Measurements from ENCODE around the gene RAB28.

Gene RAB28

GRCh38 chr4:13365195-13365594 lies 118.9 kb downstream of the RAB28 start:
- Histone ChIP-seq H3K9me3 (ENCODE audit: control insufficient read depth, low read length) (no peaks in the 10 kb centered on the region), H3K4me3 (ENCODE audit: insufficient read depth, low read depth, low read length, poor library complexity, severe bottlenecking) (no peak overlapping the region), H3K27me3 (replicated peaks; ENCODE audit: control insufficient read depth, insufficient read depth, low read length, poor library complexity, severe bottlenecking) (no peaks in the 10 kb centered on the region), H3K36me3 (ENCODE audit: control insufficient read depth, insufficient read depth, low read length) (peaks cover 9% of the 10 kb centered on the region), H3K4me1 (ENCODE audit: control insufficient read depth, insufficient read depth, low read length, poor library complexity, severe bottlenecking) (no peaks in the 10 kb centered on the region), H3K27ac (ENCODE audit: insufficient read depth, low read length, poor library complexity, severe bottlenecking) (no peak overlapping the region)
- no peak for DNase-seq

GRCh38 chr4:13364653-13365052 lies 119.5 kb downstream of the RAB28 start:
- Histone ChIP-seq H3K36me3 (ENCODE audit: control insufficient read depth, insufficient read depth, low read length) (peaks cover 9% of the 10 kb centered on the region), H3K9me3 (ENCODE audit: control insufficient read depth, low read length) (no peaks in the 10 kb centered on the region), H3K27me3 (replicated peaks; ENCODE audit: control insufficient read depth, insufficient read depth, low read length, poor library complexity, severe bottlenecking) (no peaks in the 10 kb centered on the region), H3K27ac (ENCODE audit: insufficient read depth, low read length, poor library complexity, severe bottlenecking) (no peak overlapping the region), H3K4me1 (ENCODE audit: control insufficient read depth, insufficient read depth, low read length, poor library complexity, severe bottlenecking) (no peaks in the 10 kb centered on the region), H3K4me3 (ENCODE audit: insufficient read depth, low read depth, low read length, poor library complexity, severe bottlenecking) (no peak overlapping the region)
- no peak for DNase-seq

DNA sequence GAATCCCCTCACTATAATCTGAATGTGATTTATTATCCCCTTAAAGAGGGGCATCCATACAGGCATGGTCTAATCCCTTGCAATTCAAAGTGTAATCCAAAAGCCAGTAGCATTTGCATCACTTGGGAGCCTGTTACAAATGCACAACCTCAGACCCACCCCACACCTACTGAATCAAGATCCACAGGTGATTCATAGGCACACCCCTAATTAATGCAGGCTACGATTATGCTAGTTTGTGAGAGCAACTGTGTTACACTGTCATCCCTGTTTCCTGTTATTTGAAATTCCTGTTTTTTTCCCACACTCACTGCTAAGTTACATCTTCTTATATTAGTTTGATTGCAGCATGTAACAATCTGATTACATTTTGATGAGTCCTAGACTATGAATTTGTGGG lies 120.0 kb downstream of the RAB28 start:
- Histone ChIP-seq H3K36me3 (ENCODE audit: control insufficient read depth, insufficient read depth, low read length) (peaks cover 9% of the 10 kb centered on the region), H3K27me3 (replicated peaks; ENCODE audit: control insufficient read depth, insufficient read depth, low read length, poor library complexity, severe bottlenecking) (no peaks in the 10 kb centered on the region), H3K27ac (ENCODE audit: insufficient read depth, low read length, poor library complexity, severe bottlenecking) (no peak overlapping the region), H3K4me3 (ENCODE audit: insufficient read depth, low read depth, low read length, poor library complexity, severe bottlenecking) (no peak overlapping the region), H3K9me3 (ENCODE audit: control insufficient read depth, low read length) (no peaks in the 10 kb centered on the region), H3K4me1 (ENCODE audit: control insufficient read depth, insufficient read depth, low read length, poor library complexity, severe bottlenecking) (no peaks in the 10 kb centered on the region)
- no peak for DNase-seq

DNA sequence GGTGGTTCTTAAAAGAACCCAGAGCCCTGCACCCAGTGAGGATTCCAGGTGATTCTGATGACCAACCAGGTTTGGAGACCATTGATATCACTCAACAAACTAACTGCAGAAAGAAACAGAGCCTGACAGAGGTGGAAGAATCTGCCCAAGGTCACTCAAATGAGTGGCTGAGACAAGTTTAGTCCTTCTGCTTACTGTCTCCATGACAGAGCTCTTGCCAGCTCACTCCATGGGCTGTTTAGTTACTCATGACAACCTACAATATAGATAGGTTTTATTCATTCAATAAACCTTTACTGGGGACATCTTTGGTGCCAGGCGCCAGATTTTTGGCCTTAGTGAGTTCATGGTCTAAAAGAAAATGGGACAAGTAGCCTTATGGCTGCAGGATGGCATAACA lies 124.3 kb downstream of the RAB28 start:
- Histone ChIP-seq H3K4me1 (ENCODE audit: control insufficient read depth, insufficient read depth, low read length, poor library complexity, severe bottlenecking) (no peaks in the 10 kb centered on the region), H3K4me3 (ENCODE audit: insufficient read depth, low read depth, low read length, poor library complexity, severe bottlenecking) (no peak overlapping the region), H3K27ac (ENCODE audit: insufficient read depth, low read length, poor library complexity, severe bottlenecking) (no peak overlapping the region), H3K36me3 (ENCODE audit: control insufficient read depth, insufficient read depth, low read length) (no peaks in the 10 kb centered on the region), H3K9me3 (ENCODE audit: control insufficient read depth, low read length) (no peaks in the 10 kb centered on the region), H3K27me3 (replicated peaks; ENCODE audit: control insufficient read depth, insufficient read depth, low read length, poor library complexity, severe bottlenecking) (no peaks in the 10 kb centered on the region)
- no peak for DNase-seq

GRCh38 chr4:13355111-13355880 lies 128.8 kb downstream of the RAB28 start:
- Histone ChIP-seq H3K27me3 (replicated peaks; ENCODE audit: control insufficient read depth, insufficient read depth, low read length, poor library complexity, severe bottlenecking) (no peaks in the 10 kb centered on the region), H3K4me1 (ENCODE audit: control insufficient read depth, insufficient read depth, low read length, poor library complexity, severe bottlenecking) (no peaks in the 10 kb centered on the region), H3K27ac (ENCODE audit: insufficient read depth, low read length, poor library complexity, severe bottlenecking) (no peak overlapping the region), H3K4me3 (ENCODE audit: insufficient read depth, low read depth, low read length, poor library complexity, severe bottlenecking) (no peak overlapping the region), H3K9me3 (ENCODE audit: control insufficient read depth, low read length) (no peaks in the 10 kb centered on the region), H3K36me3 (ENCODE audit: control insufficient read depth, insufficient read depth, low read length) (no peaks in the 10 kb centered on the region)
- no peak for DNase-seq

GRCh38 chr4:13349096-13349495 lies 135.0 kb downstream of the RAB28 start:
- H3K36me3 ChIP-seq (ENCODE audit: control insufficient read depth, insufficient read depth, low read length) = no peaks in the 10 kb centered on the region
- H3K27me3 ChIP-seq (replicated peaks; ENCODE audit: control insufficient read depth, insufficient read depth, low read length, poor library complexity, severe bottlenecking) = no peaks in the 10 kb centered on the region
- H3K9me3 ChIP-seq (ENCODE audit: control insufficient read depth, low read length) = no peaks in the 10 kb centered on the region
- H3K4me1 ChIP-seq (ENCODE audit: control insufficient read depth, insufficient read depth, low read length, poor library complexity, severe bottlenecking) = no peaks in the 10 kb centered on the region
- no peak for DNase-seq
- H3K4me3 ChIP-seq (ENCODE audit: insufficient read depth, low read depth, low read length, poor library complexity, severe bottlenecking) = no peak overlapping the region
- H3K27ac ChIP-seq (ENCODE audit: insufficient read depth, low read length, poor library complexity, severe bottlenecking) = no peak overlapping the region

DNA sequence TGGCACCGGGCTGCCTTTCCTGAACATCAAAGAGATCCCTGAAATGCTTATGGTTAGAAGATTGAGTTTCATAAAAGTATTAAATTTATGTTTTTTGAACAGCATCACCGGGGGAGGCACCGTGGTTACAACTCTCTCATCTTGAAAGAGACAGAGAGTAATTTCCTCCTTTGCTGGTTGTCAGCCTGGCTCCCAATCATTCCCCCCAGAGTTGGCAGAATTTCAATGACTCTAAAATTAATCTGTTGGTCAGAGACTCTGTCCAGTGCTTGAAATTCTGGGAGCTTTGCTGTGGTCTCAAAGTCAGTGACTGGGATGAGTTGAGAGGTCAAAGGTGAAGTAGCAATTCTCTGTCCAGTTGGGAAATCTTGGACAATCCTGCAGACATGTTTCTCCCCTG lies 135.9 kb downstream of the RAB28 start:
- H3K27me3 ChIP-seq (replicated peaks; ENCODE audit: control insufficient read depth, insufficient read depth, low read length, poor library complexity, severe bottlenecking) = no peaks in the 10 kb centered on the region
- H3K9me3 ChIP-seq (ENCODE audit: control insufficient read depth, low read length) = no peaks in the 10 kb centered on the region
- H3K4me1 ChIP-seq (ENCODE audit: control insufficient read depth, insufficient read depth, low read length, poor library complexity, severe bottlenecking) = no peaks in the 10 kb centered on the region
- H3K36me3 ChIP-seq (ENCODE audit: control insufficient read depth, insufficient read depth, low read length) = no peaks in the 10 kb centered on the region
- no peak overlapping the region for H3K27ac ChIP-seq (ENCODE audit: insufficient read depth, low read length, poor library complexity, severe bottlenecking)
- no peak overlapping the region for H3K4me3 ChIP-seq (ENCODE audit: insufficient read depth, low read depth, low read length, poor library complexity, severe bottlenecking)
- no peak for DNase-seq

- no peak for DNase-seq
- Histone ChIP-seq H3K36me3 (ENCODE audit: control insufficient read depth, insufficient read depth, low read length) (no peaks in the 10 kb centered on the region), H3K9me3 (ENCODE audit: control insufficient read depth, low read length) (no peaks in the 10 kb centered on the region), H3K27me3 (replicated peaks; ENCODE audit: control insufficient read depth, insufficient read depth, low read length, poor library complexity, severe bottlenecking) (no peaks in the 10 kb centered on the region), H3K4me1 (ENCODE audit: control insufficient read depth, insufficient read depth, low read length, poor library complexity, severe bottlenecking) (no peaks in the 10 kb centered on the region), H3K4me3 (ENCODE audit: insufficient read depth, low read depth, low read length, poor library complexity, severe bottlenecking) (no peak overlapping the region), H3K27ac (ENCODE audit: insufficient read depth, low read length, poor library complexity, severe bottlenecking) (no peak overlapping the region)
These were observed 136.5 kb downstream of the RAB28 start for GRCh38 chr4:13347517-13348125.

DNA sequence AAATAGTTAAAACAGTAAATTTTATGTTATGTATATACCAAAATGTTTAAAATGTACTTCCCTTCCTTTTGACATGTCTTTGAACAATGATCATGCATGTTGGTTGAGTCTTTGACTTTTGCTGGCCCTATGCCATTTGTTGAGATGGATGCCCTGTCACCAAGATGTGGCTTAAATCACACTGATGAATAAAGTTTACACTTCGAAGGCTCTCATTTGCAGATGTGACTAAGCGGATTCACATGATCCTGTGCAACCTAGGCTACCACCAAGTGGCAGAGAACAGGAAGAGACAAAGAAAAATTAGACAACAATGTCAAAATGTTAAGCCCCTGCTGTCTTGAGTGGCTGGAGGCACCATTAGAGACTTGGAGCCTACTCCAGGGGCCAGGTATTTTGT lies 139.9 kb downstream of the RAB28 start:
- DNase-seq = no peak
- Histone ChIP-seq H3K4me3 (ENCODE audit: insufficient read depth, low read depth, low read length, poor library complexity, severe bottlenecking) (no peak overlapping the region), H3K4me1 (ENCODE audit: control insufficient read depth, insufficient read depth, low read length, poor library complexity, severe bottlenecking) (no peaks in the 10 kb centered on the region), H3K27me3 (replicated peaks; ENCODE audit: control insufficient read depth, insufficient read depth, low read length, poor library complexity, severe bottlenecking) (no peaks in the 10 kb centered on the region), H3K36me3 (ENCODE audit: control insufficient read depth, insufficient read depth, low read length) (no peaks in the 10 kb centered on the region), H3K9me3 (ENCODE audit: control insufficient read depth, low read length) (no peaks in the 10 kb centered on the region), H3K27ac (ENCODE audit: insufficient read depth, low read length, poor library complexity, severe bottlenecking) (no peak overlapping the region)

GRCh38 chr4:13340672-13341071 lies 143.5 kb downstream of the RAB28 start:
- Histone ChIP-seq H3K4me1 (ENCODE audit: control insufficient read depth, insufficient read depth, low read length, poor library complexity, severe bottlenecking) (no peaks in the 10 kb centered on the region), H3K27me3 (replicated peaks; ENCODE audit: control insufficient read depth, insufficient read depth, low read length, poor library complexity, severe bottlenecking) (no peaks in the 10 kb centered on the region), H3K9me3 (ENCODE audit: control insufficient read depth, low read length) (no peaks in the 10 kb centered on the region), H3K4me3 (ENCODE audit: insufficient read depth, low read depth, low read length, poor library complexity, severe bottlenecking) (no peak overlapping the region), H3K27ac (ENCODE audit: insufficient read depth, low read length, poor library complexity, severe bottlenecking) (no peak overlapping the region), H3K36me3 (ENCODE audit: control insufficient read depth, insufficient read depth, low read length) (no peaks in the 10 kb centered on the region)
- DNase-seq = no peak

All from effector memory CD4-positive, alpha-beta T cell (primary cell).